Measurements from ENCODE around the gene NAB1.

The NAB1 gene

GRCh38 chr2:190713471-190713870 lies 64.6 kb downstream of the NAB1 start:
- DNase-seq (ENCODE audit: low spot score), result no peak

GRCh38 chr2:190714958-190715357 lies 66.1 kb downstream of the NAB1 start:
- no peak for DNase-seq (ENCODE audit: low spot score)

- no peak for DNase-seq (ENCODE audit: low spot score)
Observed at GRCh38 chr2:190716176-190716807, 67.4 kb downstream of the NAB1 start.

GRCh38 chr2:190717306-190717705 lies 68.4 kb downstream of the NAB1 start:
- no peak for DNase-seq (ENCODE audit: low spot score)

GRCh38 chr2:190717764-190718651 lies 69.1 kb downstream of the NAB1 start:
- no peak for DNase-seq (ENCODE audit: low spot score)

- no peak for DNase-seq (ENCODE audit: low spot score)
Observed at GRCh38 chr2:190718652-190719526, 70.0 kb downstream of the NAB1 start.

GRCh38 chr2:190720276-190720675 lies 71.4 kb downstream of the NAB1 start:
- no peak for DNase-seq (ENCODE audit: low spot score)

- DNase-seq (ENCODE audit: low spot score), result no peak
Observed at GRCh38 chr2:190720691-190721090, 71.8 kb downstream of the NAB1 start.

GRCh38 chr2:190722061-190722759 lies 73.3 kb downstream of the NAB1 start:
- no peak for DNase-seq (ENCODE audit: low spot score)

- DNase-seq (ENCODE audit: low spot score), result no peak
Observed at GRCh38 chr2:190722835-190723234, 74.0 kb downstream of the NAB1 start.

- no peak for DNase-seq (ENCODE audit: low spot score)
Observed at GRCh38 chr2:190723397-190724090, 74.7 kb downstream of the NAB1 start.

- no peak for DNase-seq (ENCODE audit: low spot score)
Observed at GRCh38 chr2:190726255-190726654, 77.4 kb downstream of the NAB1 start.

GRCh38 chr2:190736355-190736754 lies 87.5 kb downstream of the NAB1 start:
- DNase-seq (ENCODE audit: low spot score), result no peak

GRCh38 chr2:190740449-190740848 lies 91.6 kb downstream of the NAB1 start:
- DNase-seq (ENCODE audit: low spot score), result no peak

Data from hematopoietic multipotent progenitor cell treated with erythropoietin and hydrocortisone succinate and interleukin-3 and kit ligand, for 17 days (in vitro differentiated cells).